DMS153 (cell line): ENCODE measurements around the gene SPOCK2.

ENCODE experiments used
- DNase-seq: peaks from one replicate; lab custom pipeline; 2025; lab: John Stamatoyannopoulos, UW

The SPOCK2 gene

DNA sequence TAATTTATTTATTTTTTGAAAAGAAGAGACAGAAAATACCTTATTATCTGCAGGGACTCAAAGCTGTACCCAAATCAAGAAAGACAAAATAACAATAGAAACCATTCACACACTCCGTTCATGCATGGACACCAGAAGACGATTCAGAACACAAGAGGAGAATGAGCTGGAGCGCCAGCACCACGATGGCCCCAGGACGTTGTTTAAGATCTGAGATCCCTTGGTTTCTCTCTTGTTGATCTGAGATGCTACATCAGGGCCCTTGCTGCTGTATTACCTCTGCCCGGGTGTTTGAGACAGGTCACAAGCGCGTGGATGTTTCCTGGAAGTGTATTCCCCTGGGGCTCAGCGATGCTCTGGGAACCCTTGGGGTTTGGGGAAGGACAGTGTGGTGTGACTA is 77.3 kb downstream of the SPOCK2 start:
- no peak for DNase-seq

DNA sequence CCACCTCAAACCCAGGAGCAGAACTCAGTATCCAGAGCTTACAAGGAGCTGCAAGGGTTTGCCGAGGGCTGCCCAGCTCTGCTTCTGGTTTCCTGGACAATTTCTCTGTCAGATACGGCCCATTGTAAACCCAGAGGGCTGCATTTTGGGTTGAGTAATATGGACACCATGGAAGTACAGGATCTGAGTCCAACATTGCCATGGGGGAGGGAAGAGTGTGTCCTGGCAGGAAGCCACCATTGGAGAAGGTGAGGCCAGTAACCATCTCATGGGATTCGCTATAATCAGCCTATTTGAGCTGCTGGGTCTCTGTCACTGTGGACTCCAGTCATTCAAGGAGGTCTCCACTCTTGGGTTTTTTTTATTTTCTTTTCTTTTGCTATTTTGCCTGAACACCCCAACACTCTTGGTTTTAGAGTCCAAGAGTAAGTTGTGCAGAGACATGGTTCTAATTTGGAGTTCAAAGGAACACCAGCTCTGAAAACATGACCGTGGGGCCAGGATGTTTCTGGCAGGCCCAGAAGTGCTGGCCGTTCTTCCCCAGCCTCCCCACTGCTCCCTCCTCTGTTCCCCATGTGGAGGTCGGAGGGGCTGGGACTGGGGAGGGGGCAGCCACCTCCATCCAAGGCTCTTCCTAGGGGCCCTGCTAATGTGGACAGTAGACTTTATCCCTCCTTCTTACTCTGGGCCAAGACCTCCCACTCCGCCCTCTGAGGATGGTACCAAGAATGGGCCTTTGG is 77.9 kb downstream of the SPOCK2 start:
- no peak for DNase-seq

DNA sequence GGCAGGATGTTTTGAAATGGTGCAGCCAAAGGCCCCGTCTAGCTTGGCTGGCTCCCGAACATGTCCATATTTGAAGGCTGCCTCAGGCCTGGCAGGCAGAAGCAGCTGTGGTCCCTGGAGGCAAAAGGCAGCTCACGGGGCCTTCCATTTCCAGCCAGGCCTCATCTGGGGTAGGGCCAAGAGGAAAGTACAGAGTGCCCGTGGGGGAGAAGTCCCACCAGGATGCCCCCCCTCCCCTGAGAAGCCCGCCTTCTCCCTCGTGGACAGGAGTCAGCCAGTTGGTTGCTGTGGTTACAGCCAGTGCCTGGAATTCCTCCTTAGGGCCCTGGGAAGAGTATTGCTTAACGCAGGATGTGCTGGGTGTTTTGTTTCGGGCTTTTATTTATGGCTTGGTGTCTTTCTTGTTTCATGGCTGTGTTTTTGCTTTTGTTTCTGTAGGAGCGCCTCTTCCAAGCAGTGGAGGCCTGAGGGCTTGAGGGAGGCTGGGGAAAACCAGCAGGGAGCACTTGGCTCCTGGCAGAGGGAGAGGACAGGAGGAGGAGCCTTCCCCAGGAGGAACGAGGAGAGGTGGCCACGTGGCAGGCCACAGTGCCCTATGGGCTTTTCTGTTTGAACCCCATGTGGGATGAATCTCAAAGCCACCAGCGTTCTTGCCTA is 78.8 kb downstream of the SPOCK2 start:
- DNase-seq: peak; percentile 46

DNA sequence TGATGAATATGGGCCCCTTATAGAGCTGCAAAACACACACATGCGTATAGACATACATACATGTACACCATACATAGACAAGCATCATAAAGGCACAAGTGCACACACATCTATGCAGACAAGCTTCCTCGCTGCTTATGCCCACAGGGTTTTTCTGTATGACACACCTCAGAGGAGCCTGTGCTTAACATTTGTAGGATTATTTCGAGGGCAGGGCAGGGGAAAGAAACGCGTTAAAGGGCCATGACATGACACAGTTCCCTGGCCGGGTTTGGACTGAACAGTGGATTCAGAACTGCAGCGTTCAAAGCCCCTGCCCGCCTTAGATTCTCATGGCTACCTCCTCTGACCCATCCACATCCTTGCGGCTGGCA is 79.3 kb downstream of the SPOCK2 start:
- DNase-seq: no peak
